MM.1S (cell line): ENCODE data around the gene NMNAT2.

Experiments used
- CTCF ChIP-seq: fragments of 300-600 bp; sonication (generic); IDR thresholded peaks from 2 replicates; pipeline ENCODE4 v1.5.1; 2016; ENCODE audit warnings: antibody characterized with exemption, low read length, mixed read lengths
- EZH2phosphoT487 ChIP-seq: fragments of 300-600 bp; sonication (generic); IDR thresholded peaks from 2 replicates; pipeline ENCODE4 v1.6.1; 2018; ENCODE audit warnings: antibody characterized with exemption, low read length

DNA sequence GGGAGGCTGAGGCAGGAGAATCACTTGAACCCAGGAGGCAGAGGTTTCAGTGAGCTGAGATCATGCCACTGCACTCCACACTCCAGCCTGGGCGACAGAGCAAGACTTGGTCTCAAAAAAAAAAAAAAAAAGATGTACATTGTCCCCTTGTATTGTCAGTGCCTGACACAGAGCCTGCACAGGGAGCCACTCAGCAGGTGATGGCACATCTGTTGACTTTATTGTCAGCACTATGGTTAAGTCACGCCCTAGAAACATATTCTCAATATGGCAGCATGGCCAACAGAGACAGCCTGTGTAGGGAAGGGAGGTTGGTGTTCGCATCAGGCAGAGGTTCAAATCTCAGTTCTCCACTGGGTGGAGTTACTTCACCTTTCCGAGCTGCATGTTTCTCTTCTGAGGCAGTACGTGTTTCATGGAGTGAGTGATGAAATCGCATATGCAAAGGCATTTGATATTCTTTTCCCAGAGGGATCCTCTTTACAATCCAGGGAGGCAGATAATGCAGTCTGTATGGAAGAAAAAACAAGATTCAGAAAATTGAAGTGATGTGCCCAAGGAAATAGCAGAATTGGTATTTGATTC, 211.6 kb downstream of the NMNAT2 start:
- TF ChIP-seq CTCF: no peak
- no peak for TF ChIP-seq EZH2phosphoT487
